ENCODE measurements around the gene FOXA3.

DNA sequence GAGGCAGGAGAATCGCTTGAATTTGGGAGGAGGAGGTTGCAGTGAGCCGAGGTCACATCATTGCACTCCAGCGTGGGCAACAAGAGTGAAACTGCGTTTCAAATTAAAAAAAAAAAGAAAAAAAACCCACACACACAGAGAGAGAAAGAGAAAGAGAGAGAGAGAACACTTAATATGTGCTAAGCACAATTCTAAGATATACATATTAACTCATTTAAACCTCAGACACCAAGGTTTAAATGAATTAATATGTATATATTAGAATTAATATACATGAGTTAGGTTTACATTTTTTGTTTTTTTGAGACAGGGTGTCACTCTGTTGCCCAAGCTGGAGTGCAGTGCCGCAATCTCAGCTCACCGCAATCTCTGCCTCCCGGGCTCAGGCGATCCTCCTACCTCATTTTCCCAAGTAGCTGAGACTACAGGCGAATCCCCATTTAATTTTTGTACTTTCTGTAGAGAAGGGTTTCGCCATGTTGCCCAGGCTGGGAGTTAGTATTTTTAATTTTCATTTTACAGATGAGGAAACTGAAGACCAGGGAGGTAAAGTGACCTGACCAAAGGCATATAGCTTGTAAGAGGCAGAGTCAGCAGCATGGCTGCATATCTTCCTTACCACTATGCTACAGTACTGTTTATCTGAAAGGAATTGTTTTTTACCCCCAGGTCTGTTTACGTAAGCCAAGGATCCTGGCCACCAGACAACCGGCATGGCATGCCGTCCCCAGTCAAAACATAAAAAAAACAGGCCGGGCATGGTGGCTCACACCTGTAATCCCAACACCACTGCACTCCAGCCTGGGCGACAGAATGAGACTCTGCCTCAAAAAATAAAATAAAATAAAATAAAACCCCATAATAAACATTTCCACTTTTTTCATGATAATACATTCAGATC, 3.5 kb upstream of the FOXA3 start:
- TF ChIP-seq BACH1 (IDR thresholded peaks at IDR 0.05; ENCODE audit: borderline replicate concordance), result no peak
- TF ChIP-seq, protein P1, sequence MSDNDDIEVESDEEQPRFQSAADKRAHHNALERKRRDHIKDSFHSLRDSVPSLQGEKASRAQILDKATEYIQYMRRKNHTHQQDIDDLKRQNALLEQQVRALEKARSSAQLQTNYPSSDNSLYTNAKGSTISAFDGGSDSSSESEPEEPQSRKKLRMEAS (IDR thresholded peaks at IDR 0.05; ENCODE audit: low read depth, low read length), result no peak
- TF ChIP-seq CHD1 (IDR thresholded peaks at IDR 0.05; ENCODE audit: low read depth, low read length), result no peak
- TF ChIP-seq POLR2A (IDR thresholded peaks at IDR 0.05; ENCODE audit: low read depth, low read length), result no peak
- no peak for TF ChIP-seq RB1 (IDR thresholded peaks at IDR 0.05; ENCODE audit: borderline replicate concordance)
- TF ChIP-seq TCF12 (IDR thresholded peaks at IDR 0.05; ENCODE audit: low read depth, low read length), result no peak
- no peak for TF ChIP-seq JUNB (IDR thresholded peaks at IDR 0.05)
- no peak for TF ChIP-seq RCOR1 (conservative IDR thresholded peaks at IDR 0.05; ENCODE audit: low read depth, low read length)
- TF ChIP-seq POLR2AphosphoS5 (IDR thresholded peaks at IDR 0.05; ENCODE audit: low read length), result no peak
- TF ChIP-seq DPF2 (IDR thresholded peaks at IDR 0.05), result no peak
- no peak for TF ChIP-seq KLF5 (IDR thresholded peaks at IDR 0.05; ENCODE audit: partially characterized antibody)
- TF ChIP-seq FOS (IDR thresholded peaks at IDR 0.05; ENCODE audit: borderline replicate concordance, extremely low read depth, insufficient read length), result no peak

Measured in GM12878 (cell line).